GM19035 (cell line): ENCODE measurements around the gene RNASE1.

Experiments
- ATAC-seq: cut with Tn5 transposase; IDR thresholded peaks from one replicate; pipeline ENCODE4 v1.9.1; 2021; ENCODE audit not compliant: unreplicated experiment

The RNASE1 gene

GRCh38 chr14:20808162-20808483, 5.5 kb upstream of the RNASE1 start:
- no peak for ATAC-seq

- no peak for ATAC-seq
These were observed 4.9 kb upstream of the RNASE1 start for GRCh38 chr14:20807304-20808161.

- no peak for ATAC-seq
These were observed 2.8 kb upstream of the RNASE1 start for GRCh38 chr14:20805485-20805884.

GRCh38 chr14:20803223-20803622, 579 bp upstream of the RNASE1 start:
- ATAC-seq: no peak

- ATAC-seq: no peak
These were observed 918 bp downstream of the RNASE1 start for GRCh38 chr14:20801726-20802125.

GRCh38 chr14:20799892-20800544, 2.6 kb downstream of the RNASE1 start:
- no peak for ATAC-seq

GRCh38 chr14:20799456-20799891, 3.2 kb downstream of the RNASE1 start:
- ATAC-seq: no peak

GRCh38 chr14:20798932-20799331, 3.7 kb downstream of the RNASE1 start:
- ATAC-seq: no peak

- no peak for ATAC-seq
These were observed 4.3 kb downstream of the RNASE1 start for GRCh38 chr14:20798318-20798717.

GRCh38 chr14:20797164-20797563, 5.5 kb downstream of the RNASE1 start:
- no peak for ATAC-seq

- ATAC-seq: no peak
These were observed 7.8 kb downstream of the RNASE1 start for GRCh38 chr14:20794644-20795369.

GRCh38 chr14:20792556-20792955, 10.1 kb downstream of the RNASE1 start:
- ATAC-seq: no peak

GRCh38 chr14:20791597-20791996, 11.0 kb downstream of the RNASE1 start:
- ATAC-seq: no peak

- ATAC-seq: no peak
These were observed 11.5 kb downstream of the RNASE1 start for GRCh38 chr14:20791187-20791586.

GRCh38 chr14:20790464-20791116, 12.1 kb downstream of the RNASE1 start:
- no peak for ATAC-seq

GRCh38 chr14:20789230-20789813, 13.3 kb downstream of the RNASE1 start:
- ATAC-seq: no peak

GRCh38 chr14:20787025-20787424, 15.6 kb downstream of the RNASE1 start:
- no peak for ATAC-seq

- ATAC-seq: no peak
These were observed 20.3 kb downstream of the RNASE1 start for GRCh38 chr14:20782280-20782890.

- no peak for ATAC-seq
These were observed 20.8 kb downstream of the RNASE1 start for GRCh38 chr14:20781803-20782202.

GRCh38 chr14:20775901-20776300, 26.7 kb downstream of the RNASE1 start:
- no peak for ATAC-seq

- ATAC-seq: no peak
These were observed 27.6 kb downstream of the RNASE1 start for GRCh38 chr14:20775043-20775442.
